ENCODE data around the gene LNPEP. TPM values are rescaled to one million over a fixed set of nuclear protein-coding genes. Genes with fewer than 3 reads are reported as not detected.

Gene LNPEP
- total RNA-seq, 1 experiment from 2014 or later: 18.8 TPM

- no peaks in the 10 kb centered on the region; the same call in 1 of the 2 replicates for H4K20me1 ChIP-seq (ENCODE audit: insufficient read depth)
- DNase-seq: no peak
- H2AFZ ChIP-seq: no peak overlapping the region
- H3K27me3 ChIP-seq (ENCODE audit: insufficient read depth, low read depth): no peaks in the 10 kb centered on the region
- intact Hi-C loops (cut with micrococcal nuclease; ENCODE audit: unreplicated experiment): no loop called here
- no peak overlapping the region for H3K27ac ChIP-seq
- 0 out of 2 replicates have a peak, but pooled peaks cover 5% of the 10 kb centered on the region for H3K79me2 ChIP-seq (ENCODE audit: low read depth)
- TF ChIP-seq EZH2 (IDR thresholded peaks at IDR 0.05; ENCODE audit: low read depth) (no peak), CTCF (conservative IDR thresholded peaks at IDR 0.05) (no peak)
- no peak overlapping the region for H3K4me2 ChIP-seq
- H3K4me3 ChIP-seq: no peak overlapping the region
- no peaks in the 10 kb centered on the region for H3F3A ChIP-seq (ENCODE audit: insufficient read depth, low read depth)
- 0 out of 2 replicates have a peak, but pooled peaks cover 6% of the 10 kb centered on the region for H3K9me2 ChIP-seq (ENCODE audit: insufficient read depth)
- POLR2A ChIA-PET (ENCODE audit: unreplicated experiment): no interaction called here
- no peaks in the 10 kb centered on the region for H3K4me1 ChIP-seq (replicated peaks; ENCODE audit: insufficient read depth)
- H3K9me3 ChIP-seq (ENCODE audit: insufficient read depth, low read depth): no peaks in the 10 kb centered on the region; the same call in 1 of the 2 replicates
- H3K36me3 ChIP-seq (ENCODE audit: low read depth): no peaks in the 10 kb centered on the region
- CTCF ChIA-PET: no interaction called here
- BruUV-seq (replicated peaks): no TSS peak
These were observed 25.2 kb downstream of the LNPEP start for GRCh38 chr5:96961053-96961452.

- intact Hi-C loops (cut with micrococcal nuclease; ENCODE audit: unreplicated experiment): no loop called here
- Histone ChIP-seq H3K27ac (no peak overlapping the region), H3K4me2 (no peak overlapping the region), H3K27me3 (ENCODE audit: insufficient read depth, low read depth) (no peaks in the 10 kb centered on the region), H3K4me3 (no peak overlapping the region), H3K9me3 (ENCODE audit: insufficient read depth, low read depth) (no peaks in the 10 kb centered on the region), H3K4me1 (replicated peaks; ENCODE audit: insufficient read depth) (peaks cover 1% of the 10 kb centered on the region; the same call in 1 of the 2 replicates), H3K9me2 (ENCODE audit: insufficient read depth) (0 out of 2 replicates have a peak, but pooled peaks cover 6% of the 10 kb centered on the region), H3K79me2 (ENCODE audit: low read depth) (no peaks in the 10 kb centered on the region), H4K20me1 (ENCODE audit: insufficient read depth) (no peaks in the 10 kb centered on the region), H2AFZ (no peak overlapping the region), H3K36me3 (ENCODE audit: low read depth) (no peaks in the 10 kb centered on the region), H3F3A (ENCODE audit: insufficient read depth, low read depth) (no peaks in the 10 kb centered on the region; the same call in 1 of the 2 replicates)
- BruUV-seq (replicated peaks): no TSS peak
- TF ChIP-seq EZH2 (IDR thresholded peaks at IDR 0.05; ENCODE audit: low read depth) (no peak), CTCF (conservative IDR thresholded peaks at IDR 0.05) (no peak)
- DNase-seq: no peak
- ChIA-PET CTCF (no interaction called here), POLR2A (ENCODE audit: unreplicated experiment) (no interaction called here)
These were observed 26.7 kb downstream of the LNPEP start for GRCh38 chr5:96962540-96962991.

GRCh38 chr5:96963267-96963666 is 27.4 kb downstream of the LNPEP start:
- TF ChIP-seq EZH2 (IDR thresholded peaks at IDR 0.05; ENCODE audit: low read depth): no peak
- no peak for TF ChIP-seq CTCF (conservative IDR thresholded peaks at IDR 0.05)
- H3K4me3 ChIP-seq: no peak overlapping the region
- no peaks in the 10 kb centered on the region for H3K27me3 ChIP-seq (ENCODE audit: insufficient read depth, low read depth)
- H3K79me2 ChIP-seq (ENCODE audit: low read depth): no peaks in the 10 kb centered on the region
- BruUV-seq (replicated peaks): no TSS peak
- H4K20me1 ChIP-seq (ENCODE audit: insufficient read depth): no peaks in the 10 kb centered on the region
- H3K36me3 ChIP-seq (ENCODE audit: low read depth): no peaks in the 10 kb centered on the region
- H3K9me3 ChIP-seq (ENCODE audit: insufficient read depth, low read depth): no peaks in the 10 kb centered on the region
- H2AFZ ChIP-seq: no peak overlapping the region
- no peak overlapping the region for H3K27ac ChIP-seq
- no peak for DNase-seq
- peaks cover 8% of the 10 kb centered on the region for H3K4me1 ChIP-seq (replicated peaks; ENCODE audit: insufficient read depth)
- H3K4me2 ChIP-seq: no peak overlapping the region
- H3F3A ChIP-seq (ENCODE audit: insufficient read depth, low read depth): no peaks in the 10 kb centered on the region; the same call in 1 of the 2 replicates
- intact Hi-C loops (cut with micrococcal nuclease; ENCODE audit: unreplicated experiment): no loop called here
- 0 out of 2 replicates have a peak, but pooled peaks cover 6% of the 10 kb centered on the region for H3K9me2 ChIP-seq (ENCODE audit: insufficient read depth)
- ChIA-PET POLR2A (ENCODE audit: unreplicated experiment) (no interaction called here), CTCF (no interaction called here)
